GM18511 (cell line): ENCODE results near the gene HP.
A peak's percentile ranks its signal among the peaks of the same experiment; 100 is the strongest.
"Not testable (repeated sequence)": the region's sequence is repeated elsewhere in the genome, so short reads cannot be mapped to it uniquely, and the experiment has no call there.

ENCODE experiments used
- ATAC-seq: cut with Tn5 transposase; IDR thresholded peaks from one replicate; pipeline ENCODE4 v1.9.1; 2021; ENCODE audit warnings: mild to moderate bottlenecking, moderate library complexity; ENCODE audit not compliant: unreplicated experiment

Gene HP

GRCh38 chr16:72042157-72042660 lies 12.1 kb upstream of the HP start:
- no peak for ATAC-seq

DNA sequence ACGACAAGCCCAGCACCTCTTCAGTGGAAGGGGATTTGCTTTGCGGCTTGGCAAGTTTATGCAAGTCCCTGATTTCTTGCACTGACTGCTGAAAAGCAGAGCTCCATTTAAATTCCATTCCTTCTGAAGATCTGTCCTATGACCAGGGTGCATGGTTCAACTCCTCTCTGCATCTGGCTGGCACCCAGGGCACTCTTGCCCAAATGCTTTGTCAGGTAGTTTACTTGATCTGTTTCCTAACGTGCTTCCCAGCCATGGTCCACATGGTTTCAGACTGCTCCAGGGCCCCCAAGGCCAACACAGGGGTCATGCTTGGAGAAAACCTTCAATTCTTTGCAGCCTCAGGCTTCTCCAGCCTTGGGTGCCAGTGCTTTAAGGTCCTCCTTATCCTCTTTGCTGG lies 11.2 kb upstream of the HP start:
- ATAC-seq, result no peak

GRCh38 chr16:72043539-72043938 lies 10.8 kb upstream of the HP start:
- ATAC-seq, result no peak

DNA sequence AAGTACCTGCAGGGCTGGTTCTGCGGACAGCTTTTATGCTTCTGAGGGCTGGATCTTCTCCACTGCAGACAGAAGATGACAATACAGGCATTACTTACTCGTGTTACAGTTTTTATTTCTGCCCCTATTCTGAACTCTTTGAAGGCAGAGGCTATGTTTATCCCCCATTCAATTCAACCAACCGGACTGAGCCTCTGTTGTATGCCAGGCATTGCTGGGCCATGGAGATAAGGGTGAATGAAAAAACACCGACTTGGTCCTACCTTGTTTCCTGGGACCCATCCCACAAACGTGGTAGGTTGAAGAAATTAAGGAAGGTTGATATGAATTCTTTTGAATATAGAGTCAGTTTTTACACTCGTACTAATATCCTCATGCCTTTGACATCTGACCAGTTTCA lies 10.0 kb upstream of the HP start:
- ATAC-seq, result no peak

DNA sequence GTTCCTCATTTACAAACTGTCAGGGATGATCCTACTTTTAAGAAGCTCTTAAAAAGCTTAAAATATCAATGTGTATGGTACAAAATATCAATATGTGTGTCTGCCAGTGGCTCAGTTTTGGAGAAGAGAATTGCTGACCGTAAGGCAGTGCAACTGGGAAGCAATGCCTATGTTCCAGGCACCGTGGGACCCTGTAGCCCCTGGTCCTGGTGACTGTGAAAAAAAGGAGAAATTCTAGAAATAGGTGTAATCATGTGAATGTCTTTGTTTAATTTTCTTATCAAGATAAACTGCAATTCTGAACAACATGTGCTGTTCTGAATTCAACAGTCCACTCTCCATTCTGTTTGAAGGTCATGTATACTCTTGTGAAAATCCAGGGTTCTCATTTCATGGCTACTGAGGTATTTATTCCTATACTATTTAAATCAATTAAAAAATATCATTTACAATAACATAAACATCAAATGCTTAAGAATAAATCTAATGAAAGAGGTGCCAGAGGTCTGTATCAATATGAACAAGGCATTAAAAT lies 9.4 kb upstream of the HP start:
- ATAC-seq, result no peak

DNA sequence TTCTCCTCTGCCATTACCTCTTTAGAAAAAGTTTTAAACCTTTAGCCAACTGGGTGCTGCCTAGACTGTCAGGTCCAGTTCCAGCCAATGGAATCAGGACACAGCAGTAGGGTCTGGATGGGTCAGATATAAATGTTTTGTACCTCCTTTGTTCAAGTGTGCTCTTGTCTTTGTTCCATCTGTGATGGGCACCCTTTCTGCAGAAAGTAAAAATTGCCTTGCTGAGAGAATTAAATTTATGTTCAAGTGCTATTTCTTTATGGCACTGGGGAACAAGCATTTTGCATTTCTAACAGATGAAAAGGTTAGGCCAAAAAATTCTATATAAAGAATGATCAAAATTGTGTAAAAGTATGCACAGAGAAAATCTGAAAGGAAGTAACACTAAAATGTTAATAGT lies 5.2 kb upstream of the HP start:
- no peak for ATAC-seq

DNA sequence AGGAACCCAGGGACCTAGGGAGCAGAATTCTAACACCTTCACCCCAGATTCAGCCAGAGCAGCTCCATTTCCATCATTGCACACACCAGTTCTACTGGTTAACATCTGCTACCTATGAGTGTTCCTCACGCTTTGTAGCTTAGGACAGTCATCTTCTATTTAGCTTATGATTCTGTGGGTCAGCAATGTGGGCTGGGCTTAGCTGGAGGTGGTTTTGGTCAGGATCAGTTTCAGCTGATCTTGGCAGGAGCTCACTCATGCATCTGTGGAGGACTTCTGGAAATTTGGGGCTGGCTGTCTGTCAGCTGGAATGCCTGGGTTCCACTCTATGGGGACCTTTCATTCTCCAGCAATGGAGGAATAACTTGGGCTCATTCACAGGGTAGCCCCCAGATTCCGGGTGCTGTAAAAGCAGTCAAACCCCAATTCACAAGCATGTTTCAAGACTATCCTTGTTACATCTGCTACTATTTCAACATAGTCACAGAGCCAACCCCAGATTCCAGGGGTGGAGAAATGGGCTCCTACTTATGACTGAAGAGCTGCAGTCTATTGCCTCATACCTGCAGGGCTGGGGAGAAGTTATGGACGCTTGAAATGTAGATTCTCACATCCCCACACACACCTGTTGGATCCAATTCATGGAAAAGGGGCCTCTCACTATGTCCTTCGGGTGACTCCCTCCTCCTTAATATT lies 3.4 kb upstream of the HP start:
- no peak for ATAC-seq

DNA sequence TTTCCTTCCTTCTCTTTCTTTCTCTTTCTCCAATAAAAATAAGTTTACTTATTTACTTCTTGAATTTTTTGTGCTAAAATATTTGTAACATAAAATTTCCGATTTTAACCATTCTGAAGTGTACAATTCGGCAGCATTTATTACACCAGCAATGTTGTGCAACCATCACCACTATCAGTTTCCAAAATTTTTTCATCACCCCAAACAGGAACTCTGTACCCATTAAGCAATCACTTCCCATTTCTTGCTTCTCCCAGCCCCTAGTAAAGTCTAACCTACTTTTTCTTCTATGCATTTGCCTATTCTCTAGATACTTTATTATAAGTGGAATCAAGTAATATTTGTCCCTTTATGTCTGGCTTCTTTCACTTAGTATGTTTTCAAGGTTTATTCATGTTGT lies 2.5 kb upstream of the HP start:
- no peak for ATAC-seq

DNA sequence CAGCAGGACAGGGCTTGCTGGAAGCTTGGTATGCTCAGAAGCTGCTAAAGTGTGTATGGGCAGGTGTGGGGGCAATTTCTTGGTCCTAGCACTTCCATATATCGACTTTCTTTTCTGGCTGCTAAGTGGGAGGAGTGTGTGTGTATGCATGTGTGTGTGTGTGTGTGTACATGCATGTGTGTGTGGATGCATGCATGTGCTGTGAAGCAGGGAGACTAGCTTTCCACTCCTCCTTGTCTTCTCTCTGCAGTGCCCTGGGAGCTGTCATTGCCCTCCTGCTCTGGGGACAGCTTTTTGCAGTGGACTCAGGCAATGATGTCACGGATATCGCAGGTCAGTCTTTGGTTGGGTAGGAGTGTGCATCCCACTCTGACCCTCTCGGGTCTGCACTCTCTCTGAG lies 1.6 kb downstream of the HP start:
- no peak for ATAC-seq

- not testable (repeated sequence) for ATAC-seq
These were observed 3.0 kb downstream of the HP start for GRCh38 chr16:72057313-72057712.

- not testable (repeated sequence) for ATAC-seq
These were observed 4.8 kb downstream of the HP start for GRCh38 chr16:72059060-72059459.

- ATAC-seq, result no peak
These were observed 6.1 kb downstream of the HP start for GRCh38 chr16:72060405-72060804.

GRCh38 chr16:72061564-72061963 lies 7.3 kb downstream of the HP start:
- no peak for ATAC-seq

- ATAC-seq, result no peak
These were observed 10.1 kb downstream of the HP start for GRCh38 chr16:72064361-72064894.

DNA sequence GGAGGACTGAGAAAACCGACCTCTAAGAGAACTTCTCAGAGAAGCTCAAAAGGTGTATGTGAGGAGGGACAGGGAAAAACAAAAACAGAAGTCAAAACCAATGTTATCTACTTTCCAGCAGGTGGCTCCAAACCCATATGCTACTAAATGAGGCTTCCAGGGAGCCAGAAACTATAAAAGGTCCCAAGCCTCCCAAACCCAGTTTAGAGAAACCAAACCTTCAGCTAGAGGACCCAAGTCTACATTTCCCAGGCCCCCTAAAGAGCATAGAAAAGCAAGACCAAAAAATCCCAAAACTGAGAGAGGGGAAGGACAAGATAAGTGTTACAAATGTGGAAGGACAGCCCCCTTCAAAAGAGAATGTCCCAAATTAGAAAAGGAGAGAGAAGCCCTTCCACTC lies 12.4 kb downstream of the HP start:
- ATAC-seq, result peak; percentile 49

DNA sequence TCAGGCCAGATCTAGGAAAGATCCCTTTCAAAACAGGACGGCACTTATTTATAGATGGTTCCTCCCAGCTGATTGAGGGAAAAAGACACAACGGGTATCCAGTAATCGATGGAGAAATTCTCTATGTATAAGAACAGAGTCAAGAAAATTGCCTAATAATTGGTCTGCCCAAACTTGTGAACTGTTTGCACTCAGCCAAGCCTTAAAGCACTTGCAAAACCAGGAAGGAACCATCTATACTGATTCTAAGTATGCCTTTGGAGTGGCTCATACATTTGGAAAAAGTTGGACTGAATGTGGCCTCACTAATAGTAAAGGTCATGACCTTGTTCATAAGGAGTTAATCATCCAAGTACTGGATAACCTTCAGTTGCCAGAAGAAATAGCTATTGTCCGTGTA lies 14.6 kb downstream of the HP start:
- ATAC-seq, result no peak

DNA sequence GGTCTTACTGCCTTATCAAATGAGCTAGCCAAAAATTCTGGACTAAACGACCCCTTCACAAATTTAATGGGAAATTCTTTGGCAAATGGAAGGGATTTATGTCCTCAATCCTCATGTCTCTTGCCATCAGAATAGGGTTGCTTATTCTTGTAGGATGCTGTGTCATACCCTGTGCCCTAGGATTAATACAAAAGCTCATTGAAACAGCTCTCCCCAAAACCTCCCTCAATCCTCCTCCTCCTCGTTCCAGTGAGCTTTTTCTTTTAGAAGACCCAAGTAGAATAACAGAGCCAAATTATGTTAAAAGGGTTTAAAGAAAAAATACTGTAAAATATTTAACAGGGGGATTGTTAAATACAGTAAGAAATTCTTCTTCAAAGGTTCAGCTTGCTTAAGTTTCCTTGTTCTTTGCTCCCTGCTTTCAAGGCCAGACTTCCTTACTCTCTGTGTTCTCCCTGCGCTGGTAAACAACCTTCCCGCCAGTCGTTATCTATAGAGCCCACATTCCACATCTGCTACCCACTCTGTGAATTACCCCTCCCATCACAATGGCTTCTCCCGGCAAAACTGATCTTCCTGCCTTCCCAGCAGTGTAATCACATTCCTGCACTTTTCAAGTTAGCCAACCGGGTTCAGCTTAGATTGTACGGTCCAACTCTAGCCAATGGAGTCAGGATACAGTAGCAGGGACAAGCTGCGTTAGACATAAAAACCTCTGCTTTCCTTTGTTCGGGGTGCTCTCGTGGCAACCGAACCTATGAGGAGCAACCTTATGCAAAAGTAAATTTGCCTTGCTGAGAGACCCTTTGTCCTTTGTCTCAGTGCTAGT lies 18.4 kb downstream of the HP start:
- no peak for ATAC-seq

DNA sequence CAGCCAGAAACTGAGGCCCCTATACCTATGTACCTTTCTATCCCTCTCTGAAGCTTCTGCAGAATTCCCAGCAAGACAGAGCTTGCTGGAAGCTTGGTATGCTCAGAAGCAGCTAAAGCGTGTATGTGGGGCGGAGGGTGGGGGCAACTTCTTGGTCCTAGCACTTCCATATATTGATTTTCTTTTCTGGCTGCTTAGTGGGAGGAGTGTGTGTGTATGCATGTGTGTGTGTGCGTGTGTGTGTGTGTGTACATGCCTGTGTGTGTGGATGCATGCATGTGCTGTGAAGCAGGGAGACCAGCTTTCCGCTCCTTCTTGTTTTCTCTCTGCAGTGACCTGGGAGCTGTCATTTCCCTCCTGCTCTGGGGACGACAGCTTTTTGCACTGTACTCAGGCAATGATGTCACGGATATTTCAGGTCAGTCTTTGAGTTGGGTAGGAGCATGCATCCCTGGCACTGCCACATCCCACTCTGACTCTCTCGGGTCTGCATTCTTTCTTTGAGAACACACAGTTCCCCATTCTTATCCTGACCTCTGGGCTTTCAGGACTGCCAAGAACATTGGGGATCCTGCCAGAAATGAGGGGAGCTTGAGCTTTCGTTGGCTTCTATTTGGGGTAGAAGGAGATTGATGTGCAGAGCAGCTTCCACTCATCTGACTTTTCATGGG lies 19.4 kb downstream of the HP start:
- no peak for ATAC-seq

GRCh38 chr16:72075067-72075466 lies 20.8 kb downstream of the HP start:
- ATAC-seq, result not testable (repeated sequence)

DNA sequence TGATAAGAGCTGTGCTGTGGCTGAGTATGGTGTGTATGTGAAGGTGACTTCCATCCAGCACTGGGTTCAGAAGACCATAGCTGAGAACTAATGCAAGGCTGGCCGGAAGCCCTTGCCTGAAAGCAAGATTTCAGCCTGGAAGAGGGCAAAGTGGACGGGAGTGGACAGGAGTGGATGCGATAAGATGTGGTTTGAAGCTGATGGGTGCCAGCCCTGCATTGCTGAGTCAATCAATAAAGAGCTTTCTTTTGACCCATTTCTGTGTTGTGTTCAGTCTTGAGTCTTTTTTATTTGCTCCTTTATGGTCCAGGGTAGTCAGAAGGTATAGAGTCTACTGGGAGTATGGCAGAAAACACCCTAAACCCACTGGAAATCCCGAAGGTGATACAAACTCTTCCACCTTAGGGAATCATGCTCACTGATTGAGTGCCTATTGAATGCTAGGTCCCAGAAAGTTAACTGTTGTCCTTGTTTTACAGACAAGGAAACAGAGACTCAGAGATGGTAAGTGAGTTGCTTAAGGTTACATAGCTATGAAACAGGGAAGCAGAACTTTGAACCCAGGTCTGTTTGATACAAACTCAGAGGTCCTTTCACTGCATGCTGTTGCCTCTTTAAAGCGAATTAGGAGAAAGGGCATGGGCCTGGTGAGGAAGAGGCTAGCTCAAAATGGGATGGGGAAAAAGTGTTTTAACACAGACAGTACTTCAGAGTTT lies 22.8 kb downstream of the HP start:
- not testable (repeated sequence) for ATAC-seq
